ENCODE measurements around the gene VAPB.

DNA sequence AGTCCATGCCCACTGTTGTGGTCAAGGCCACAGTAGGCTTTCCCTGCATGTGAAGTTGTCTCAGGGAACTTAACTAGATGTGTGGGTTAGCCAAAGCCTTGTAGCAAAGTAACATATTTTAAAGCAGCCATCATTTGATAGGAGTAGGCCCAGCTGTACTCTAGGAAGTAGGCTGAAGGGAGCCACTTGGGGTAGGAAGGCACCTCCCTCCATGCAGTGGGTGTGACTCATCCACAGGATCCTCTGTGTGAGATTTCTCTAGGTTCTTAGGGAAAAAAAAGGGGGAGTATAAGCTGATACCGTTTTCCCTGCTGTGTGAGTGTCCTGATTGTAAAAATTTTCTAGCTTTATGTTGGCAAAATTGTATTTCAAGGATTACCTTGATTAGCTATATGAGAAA, 44.7 kb downstream of the VAPB start:
- TF ChIP-seq, protein P1, sequence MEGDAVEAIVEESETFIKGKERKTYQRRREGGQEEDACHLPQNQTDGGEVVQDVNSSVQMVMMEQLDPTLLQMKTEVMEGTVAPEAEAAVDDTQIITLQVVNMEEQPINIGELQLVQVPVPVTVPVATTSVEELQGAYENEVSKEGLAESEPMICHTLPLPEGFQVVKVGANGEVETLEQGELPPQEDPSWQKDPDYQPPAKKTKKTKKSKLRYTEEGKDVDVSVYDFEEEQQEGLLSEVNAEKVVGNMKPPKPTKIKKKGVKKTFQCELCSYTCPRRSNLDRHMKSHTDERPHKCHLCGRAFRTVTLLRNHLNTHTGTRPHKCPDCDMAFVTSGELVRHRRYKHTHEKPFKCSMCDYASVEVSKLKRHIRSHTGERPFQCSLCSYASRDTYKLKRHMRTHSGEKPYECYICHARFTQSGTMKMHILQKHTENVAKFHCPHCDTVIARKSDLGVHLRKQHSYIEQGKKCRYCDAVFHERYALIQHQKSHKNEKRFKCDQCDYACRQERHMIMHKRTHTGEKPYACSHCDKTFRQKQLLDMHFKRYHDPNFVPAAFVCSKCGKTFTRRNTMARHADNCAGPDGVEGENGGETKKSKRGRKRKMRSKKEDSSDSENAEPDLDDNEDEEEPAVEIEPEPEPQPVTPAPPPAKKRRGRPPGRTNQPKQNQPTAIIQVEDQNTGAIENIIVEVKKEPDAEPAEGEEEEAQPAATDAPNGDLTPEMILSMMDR (IDR thresholded peaks at IDR 0.05), result no peak
- no peak for TF ChIP-seq POLR2A (IDR thresholded peaks at IDR 0.05)
